Stomach (tissue), 9 donors: ENCODE data around the gene USP47. TPM values are rescaled to one million over a fixed set of nuclear protein-coding genes. Genes with fewer than 3 reads are reported as not detected.

ENCODE experiments used
- DNase-seq, 2 donors: peaks; one replicate each; pipeline versions ENCODE4 v3.0.0 to v3.0.0-alpha.2; 2013 to 2019
- H3K27ac ChIP-seq, 5 donors: fragments of 200-600 bp in 4 of 5; sonication (generic) in 4 of 5; one replicate each; pipeline ENCODE4 v1.5.1; 2013 to 2019; ENCODE audit warnings: mild to moderate bottlenecking in 1 of 5, moderate library complexity in 1 of 5
- H3K27me3 ChIP-seq, 3 donors: fragments of 200-600 bp; sonication (generic); one replicate each; pipeline ENCODE4 v1.5.1; 2017 to 2019; ENCODE audit warnings: mixed run types in 1 of 3
- H3K36me3 ChIP-seq, 4 donors: fragments of 200-600 bp; sonication (generic); 1 replicate in 3 of 4; 2 replicates in 1 of 4; pipeline ENCODE4 v1.5.1; 2016 to 2019
- H3K4me1 ChIP-seq, 4 donors: fragments of 200-600 bp; sonication (generic); one replicate each; pipeline ENCODE4 v1.5.1; 2016 to 2019
- H3K4me3 ChIP-seq, 4 donors: fragments of 200-600 bp; sonication (generic) in 3 of 4; one replicate each; pipeline ENCODE4 v1.5.1; 2016 to 2019; ENCODE audit warnings: mild to moderate bottlenecking in 1 of 4
- H3K9me3 ChIP-seq, 4 donors: fragments of 200-600 bp; sonication (generic); one replicate each; pipeline ENCODE4 v1.5.1; 2016 to 2019
- CTCF ChIP-seq, 7 experiments: fragments of 450-650 bp in 4 of 7; fragments of 200-600 bp in 3 of 7; sonication (generic) in 3 of 7; IDR thresholded peaks; one replicate each; pipeline ENCODE4 v1.5.1; 2016 to 2019; ENCODE audit warnings: antibody characterized with exemption in 7 of 7, control low read depth in 2 of 7, mild to moderate bottlenecking in 1 of 7
- EP300 ChIP-seq: sonication (generic); formaldehyde crosslinking; IDR thresholded peaks from one replicate; pipeline ENCODE4 v1.6.1; 2017; ENCODE audit warnings: antibody characterized with exemption
- POLR2A ChIP-seq, 4 donors: fragments of 450-650 bp; IDR thresholded peaks; one replicate each; pipeline ENCODE4 v1.6.1; 2016; ENCODE audit warnings: antibody characterized with exemption in 4 of 4, control low read depth in 2 of 4, mild to moderate bottlenecking in 1 of 4, moderate library complexity in 1 of 4
- POLR2AphosphoS5 ChIP-seq, 3 donors: sonication (generic); formaldehyde crosslinking; IDR thresholded peaks; one replicate each; pipeline ENCODE4 v1.6.1; 2016; ENCODE audit warnings: antibody characterized with exemption in 3 of 3
- WGBS, 5 donors: extraction: QIAGEN DNeasy Blood & Tissue Kit in 3 of 5; methylation state at CpG; one replicate each; pipeline versions ENCODE4 v1.1.5 to v1.1.7; 2013 to 2018; 5-methylcytosine and 5-hydroxymethylcytosine counted together
- intact Hi-C: fragments of 100-400 bp; cut with DNase I; formaldehyde crosslinking; loops from one replicate; pipeline ENCODE4 v1.15.1; 2023; ENCODE audit warnings: low total_unique reads
- polyA plus RNA-seq, 3 donors: library from polyadenylated mRNA; stranded (reverse); fragments of 200-250 nt; gene quantifications; one replicate each; pipeline ENCODE4 v1.2.3, GENCODE V29; 2013
- total RNA-seq, 5 donors: library from RNA; depleted of rRNA; stranded (reverse); fragments of >200 nt; gene quantifications; one replicate each; pipeline versions ENCODE4 v1.1.0 to v1.2.3, GENCODE V29; 2014 to 2016
- donor health status: healthy with polysubstance abuse.
- donor health status: Bipolar disorder and iron deficiency.
- donor health status: healthy.

USP47 gene
- total and polyA plus RNA-seq, 8 donors = 14.6 to 200 (median 48.8) TPM

DNA sequence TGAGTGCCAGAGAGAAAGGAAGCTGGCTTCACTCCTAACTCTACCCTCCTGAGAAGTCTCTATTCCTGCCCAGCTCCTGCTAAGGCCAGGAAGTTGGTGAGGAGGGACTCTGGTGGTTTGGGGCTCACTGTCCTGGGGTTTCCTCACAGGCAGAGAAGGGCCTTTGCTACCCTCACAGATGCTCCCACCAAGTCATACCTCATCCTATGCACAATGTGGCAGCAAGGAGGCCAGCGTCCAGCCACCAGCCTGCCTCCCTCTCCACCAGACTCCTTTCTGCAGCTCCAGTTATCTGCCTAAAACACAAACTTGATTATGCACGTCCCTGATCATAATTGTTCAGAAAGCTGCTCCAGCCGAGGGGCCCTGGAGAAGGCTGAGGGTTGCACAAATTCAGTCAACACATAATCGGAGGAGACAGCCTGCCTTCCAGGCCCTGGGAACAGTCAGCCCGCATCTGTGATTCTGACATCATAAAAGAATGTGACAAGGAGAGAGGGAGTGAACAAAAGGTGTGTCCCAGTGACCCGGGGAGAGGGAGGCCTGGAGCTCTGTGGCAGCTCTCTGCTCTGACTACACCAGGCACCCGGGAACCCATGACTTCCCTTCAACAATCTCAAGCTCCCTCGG is 137.8 kb downstream of the USP47 start:
- peak; percentile 60 to 85 for DNase-seq
- TF ChIP-seq EP300 (no peak), POLR2AphosphoS5 (IDR thresholded peaks at IDR 0.05) (peak in 1 of 3 donors; percentile 54), CTCF (IDR thresholded peaks at IDR 0.05) (no peak), POLR2A (IDR thresholded peaks at IDR 0.05) (no peak)
- intact Hi-C loops = no loop called here
- 18 to 41% (median 30%) methylated on average over 8 of the region's 8 CpGs for WGBS, 5 donors
- Histone ChIP-seq H3K27ac (peak overlapping the region; percentile 78 to 82 (median 79)), H3K4me1 (peaks cover 36 to 67% (median 49%) of the 10 kb centered on the region in 4 donors), H3K27me3 (no peaks in the 10 kb centered on the region), H3K4me3 (no peak overlapping the region), H3K9me3 (no peaks in the 10 kb centered on the region), H3K36me3 (no peaks in the 10 kb centered on the region)

DNA sequence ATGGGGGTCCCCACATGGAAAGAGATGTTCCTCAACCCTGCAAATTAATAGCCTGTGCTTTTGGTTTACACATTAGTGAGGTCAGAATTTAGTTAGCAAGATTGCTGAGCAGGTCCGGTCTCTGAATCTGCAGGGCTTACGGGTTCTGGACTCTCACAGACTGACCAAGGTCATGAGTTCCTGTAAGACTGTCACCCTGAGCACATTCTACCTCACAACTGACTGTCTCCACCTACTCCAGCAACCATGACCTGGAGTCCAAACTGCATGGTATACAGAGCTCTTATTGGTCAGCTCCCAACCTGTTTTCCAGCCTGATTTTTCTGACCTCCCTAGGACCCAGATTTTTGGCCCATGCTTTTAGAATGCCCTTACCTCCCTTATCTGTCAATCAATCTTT is 138.4 kb downstream of the USP47 start:
- Histone ChIP-seq H3K9me3 (no peaks in the 10 kb centered on the region), H3K4me1 (peaks cover 36 to 62% (median 47%) of the 10 kb centered on the region in 4 donors), H3K27me3 (no peaks in the 10 kb centered on the region), H3K36me3 (no peaks in the 10 kb centered on the region), H3K27ac (peak overlapping the region; percentile 6 to 82 (median 79)), H3K4me3 (no peak overlapping the region)
- peak; percentile 23 to 41 for DNase-seq
- 38 to 79% (median 68%) methylated on average over 2 of the region's 2 CpGs for WGBS, 5 donors
- TF ChIP-seq POLR2A (IDR thresholded peaks at IDR 0.05) (no peak), EP300 (no peak), CTCF (IDR thresholded peaks at IDR 0.05) (no peak), POLR2AphosphoS5 (IDR thresholded peaks at IDR 0.05) (no peak)
- intact Hi-C loops = no loop called here

DNA sequence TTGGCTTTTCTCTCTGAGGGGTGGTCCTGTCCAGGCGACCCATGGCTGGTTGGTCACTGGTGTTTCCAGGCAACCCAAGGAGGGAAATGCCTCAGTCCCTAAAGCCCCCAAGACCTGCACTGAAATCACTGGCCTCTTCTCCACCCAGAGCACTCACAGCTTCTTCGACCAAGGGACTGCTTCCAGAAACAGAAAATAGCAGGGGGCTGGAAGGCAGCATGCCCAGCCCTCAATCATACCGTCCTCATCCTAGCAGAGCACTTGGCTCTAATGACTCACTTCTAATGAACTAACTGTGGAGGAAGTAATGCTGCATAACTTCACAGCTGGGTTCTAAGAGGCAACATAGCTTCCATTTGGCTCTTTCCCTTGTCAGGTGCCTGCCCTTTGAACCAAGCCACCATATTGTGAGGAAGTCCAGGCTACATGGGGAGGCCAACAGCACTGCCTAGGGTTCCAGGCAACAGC is 139.1 kb downstream of the USP47 start:
- peak in 1 of 2 donors; percentile 5 for DNase-seq
- H3K9me3 ChIP-seq = no peaks in the 10 kb centered on the region
- no peak for TF ChIP-seq POLR2A (IDR thresholded peaks at IDR 0.05)
- no peak for TF ChIP-seq CTCF (IDR thresholded peaks at IDR 0.05)
- no peak overlapping the region for H3K4me3 ChIP-seq
- 69 to 92% (median 84%) methylated on average over 2 to 3 of the region's 3 CpGs for WGBS, 5 donors
- no peaks in the 10 kb centered on the region for H3K27me3 ChIP-seq
- H3K36me3 ChIP-seq = no peaks in the 10 kb centered on the region
- H3K27ac ChIP-seq = peak overlapping the region in 4 of 5 donors; percentile 78 to 82 (median 80)
- intact Hi-C loops = no loop called here
- H3K4me1 ChIP-seq = peaks cover 32 to 61% (median 46%) of the 10 kb centered on the region in 4 donors

DNA sequence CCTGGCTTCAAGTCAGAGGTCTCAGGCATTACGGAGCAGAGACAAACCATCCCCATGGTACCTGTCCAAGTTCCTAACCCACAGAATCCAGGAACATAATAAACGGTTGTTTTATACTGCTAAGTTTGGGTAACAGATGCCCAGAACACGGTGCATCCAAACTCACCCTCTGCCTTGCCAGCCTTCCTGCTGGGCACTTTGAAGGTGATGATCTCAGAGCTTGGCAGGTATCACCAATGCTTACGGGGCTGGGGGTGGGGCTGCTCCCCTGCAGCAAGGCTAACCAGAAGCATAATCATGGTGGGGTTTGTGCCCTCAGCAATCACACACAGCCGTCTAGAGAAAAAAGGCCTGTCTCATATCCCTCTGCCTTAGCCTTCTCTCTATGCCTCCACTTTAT is 139.6 kb downstream of the USP47 start:
- H3K36me3 ChIP-seq = no peaks in the 10 kb centered on the region
- TF ChIP-seq EP300 (no peak), POLR2AphosphoS5 (IDR thresholded peaks at IDR 0.05) (no peak), CTCF (IDR thresholded peaks at IDR 0.05) (no peak), POLR2A (IDR thresholded peaks at IDR 0.05) (no peak)
- peaks cover 27 to 56% (median 42%) of the 10 kb centered on the region in 4 donors for H3K4me1 ChIP-seq
- intact Hi-C loops = no loop called here
- H3K4me3 ChIP-seq = no peak overlapping the region
- H3K27ac ChIP-seq = peak overlapping the region in 1 of 5 donors; percentile 81
- H3K27me3 ChIP-seq = no peaks in the 10 kb centered on the region
- no peaks in the 10 kb centered on the region for H3K9me3 ChIP-seq
- peak in 1 of 2 donors; percentile 16 for DNase-seq
- 86 to 92% (median 90%) methylated on average over 4 to 5 of the region's 5 CpGs for WGBS, 5 donors
